WI38 (cell line): ENCODE results near the gene CPXM2.

ENCODE experiments used
- H3K4me3 ChIP-seq: 2 replicates; pipeline ENCODE4 v1.5.1; 2011; ENCODE audit warnings: low read depth, mild to moderate bottlenecking, control low read depth, low read length
- CTCF ChIP-seq: IDR thresholded peaks from 2 replicates; pipeline ENCODE4 v1.5.1; 2012; ENCODE audit warnings: low read depth, mild to moderate bottlenecking, control low read depth, low read length

The CPXM2 gene

GRCh38 chr10:123800821-123801220 is 90.8 kb downstream of the CPXM2 start:
- no peak for TF ChIP-seq CTCF
- no peak overlapping the region for H3K4me3 ChIP-seq

GRCh38 chr10:123800289-123800688 is 91.3 kb downstream of the CPXM2 start:
- TF ChIP-seq CTCF: no peak
- no peak overlapping the region for H3K4me3 ChIP-seq

- TF ChIP-seq CTCF: no peak
- no peak overlapping the region for H3K4me3 ChIP-seq
Measured at GRCh38 chr10:123798856-123799255, 92.8 kb downstream of the CPXM2 start.

- TF ChIP-seq CTCF: no peak
Measured at GRCh38 chr10:123797813-123798212, 93.8 kb downstream of the CPXM2 start.

GRCh38 chr10:123796736-123797135 is 94.9 kb downstream of the CPXM2 start:
- H3K4me3 ChIP-seq: no peak overlapping the region
- TF ChIP-seq CTCF: no peak

More at GRCh38 chr10:123797813-123798212, 93.8 kb downstream of the CPXM2 start:
- no peak overlapping the region for H3K4me3 ChIP-seq

GRCh38 chr10:123795846-123796590 is 95.6 kb downstream of the CPXM2 start:
- no peak overlapping the region for H3K4me3 ChIP-seq
- TF ChIP-seq CTCF: no peak

GRCh38 chr10:123795196-123795780 is 96.3 kb downstream of the CPXM2 start:
- no peak for TF ChIP-seq CTCF
- H3K4me3 ChIP-seq: no peak overlapping the region
